Fibroblast of mammary gland (primary cell): ENCODE results near the gene DSCAM.

Experiments used
- DNase-seq: peaks from one replicate; pipeline ENCODE4 v3.0.0-alpha.2; 2010; ENCODE audit warnings: low read depth
- H3K4me3 ChIP-seq: 2 replicates; pipeline ENCODE4 v1.5.1; 2011; ENCODE audit warnings: low read depth, mild to moderate bottlenecking, low read length, moderate library complexity; ENCODE audit not compliant: control insufficient read depth
- CTCF ChIP-seq: conservative IDR thresholded peaks from 2 replicates; pipeline ENCODE4 v1.5.1; 2011; ENCODE audit warnings: low read depth, low read length, inconsistent platforms; ENCODE audit not compliant: control insufficient read depth, insufficient read depth

DSCAM gene

GRCh38 chr21:40847951-40848350 lies 993 bp upstream of the DSCAM start:
- TF ChIP-seq CTCF, result no peak
- no peak for DNase-seq
- H3K4me3 ChIP-seq, result no peak overlapping the region

- no peak for TF ChIP-seq CTCF
- no peak overlapping the region for H3K4me3 ChIP-seq
These were observed 855 bp downstream of the DSCAM start for GRCh38 chr21:40846103-40846502.

GRCh38 chr21:40845441-40845995 lies 1.4 kb downstream of the DSCAM start:
- H3K4me3 ChIP-seq, result no peak overlapping the region
- DNase-seq, result no peak

More at GRCh38 chr21:40846103-40846502, 855 bp downstream of the DSCAM start:
- DNase-seq, result no peak

GRCh38 chr21:40844935-40845334 lies 2.0 kb downstream of the DSCAM start:
- H3K4me3 ChIP-seq, result no peak overlapping the region
- TF ChIP-seq CTCF, result no peak
- no peak for DNase-seq

More at GRCh38 chr21:40845441-40845995, 1.4 kb downstream of the DSCAM start:
- no peak for TF ChIP-seq CTCF

GRCh38 chr21:40842197-40842552 lies 4.8 kb downstream of the DSCAM start:
- H3K4me3 ChIP-seq, result no peak overlapping the region

GRCh38 chr21:40841524-40842196 lies 5.3 kb downstream of the DSCAM start:
- TF ChIP-seq CTCF, result no peak
- DNase-seq, result no peak
- no peak overlapping the region for H3K4me3 ChIP-seq

More at GRCh38 chr21:40842197-40842552, 4.8 kb downstream of the DSCAM start:
- no peak for DNase-seq
- TF ChIP-seq CTCF, result no peak
